Activated naive CD8-positive, alpha-beta T cell treated with anti-CD3 and anti-CD28 coated beads, Interleukin-2, amount 50 U/mL, for 24 hours (primary cell): ENCODE results near the gene ELK4.

ENCODE experiments used
- ATAC-seq: fragments of 150-1000 bp; cut with Tn5 transposase; one replicate; pipeline ENCODE4 v1.10.0; 2021
- DNase-seq: peaks from one replicate; pipeline ENCODE4 v3.0.0; 2021
- H3K27ac Mint-ChIP-seq: one replicate; pipeline ENCODE4 v1.8.0; 2021; ENCODE audit warnings: mild to moderate bottlenecking, mixed read lengths
- H3K27me3 Mint-ChIP-seq: one replicate; pipeline ENCODE4 v1.8.0; 2021; ENCODE audit warnings: mixed read lengths
- H3K36me3 Mint-ChIP-seq: one replicate; pipeline ENCODE4 v1.8.0; 2021; ENCODE audit warnings: low read depth, mixed read lengths
- H3K4me1 Mint-ChIP-seq: one replicate; pipeline ENCODE4 v1.8.0; 2021; ENCODE audit warnings: mixed read lengths
- H3K4me3 Mint-ChIP-seq: one replicate; pipeline ENCODE4 v1.8.0; 2021; ENCODE audit warnings: mild to moderate bottlenecking, moderate library complexity, mixed read lengths
- H3K9me3 Mint-ChIP-seq: one replicate; pipeline ENCODE4 v1.8.0; 2021; ENCODE audit warnings: mixed read lengths

The ELK4 gene

DNA sequence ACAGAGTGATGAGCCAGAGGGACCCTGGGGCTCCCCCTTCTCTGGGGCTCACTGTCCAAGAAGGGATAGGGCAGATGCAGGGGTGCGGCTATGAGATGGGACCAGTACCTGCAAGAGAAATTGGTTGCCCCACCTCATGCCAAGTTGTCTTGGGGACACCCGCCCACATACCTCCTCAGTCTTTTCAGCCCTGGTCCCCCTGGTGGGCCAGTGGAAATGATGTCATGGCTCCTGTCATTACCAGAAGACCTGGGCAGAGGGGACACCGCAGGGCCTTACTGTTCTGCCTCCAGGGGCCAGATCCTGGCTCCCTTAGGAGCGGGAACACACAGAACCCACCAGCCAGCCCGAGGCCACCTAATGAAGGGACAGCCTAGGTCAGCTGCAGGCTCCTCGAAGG is 64.1 kb downstream of the ELK4 start:
- H3K27me3 Mint-ChIP-seq: peaks cover 40% of the 10 kb centered on the region

DNA sequence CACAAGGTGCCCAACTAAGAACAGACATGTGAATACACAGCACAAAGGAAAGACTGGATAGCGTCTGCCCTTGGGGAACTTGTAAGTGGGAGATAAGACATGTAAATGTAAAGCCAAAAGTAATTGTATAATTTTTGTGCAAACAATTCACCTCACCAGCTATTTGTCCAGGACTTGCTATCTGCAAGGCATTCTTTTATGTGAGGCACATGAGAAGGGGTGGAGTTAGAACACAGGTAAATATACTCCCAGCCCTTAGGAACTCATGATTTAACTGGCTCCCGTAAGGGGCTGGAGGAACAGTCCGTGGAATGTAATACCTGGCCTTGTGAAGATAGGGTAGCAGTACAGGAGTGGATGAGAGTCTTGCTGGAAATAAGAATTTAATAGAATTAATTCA is 66.0 kb downstream of the ELK4 start:
- Mint-ChIP-seq H3K27me3 (peaks cover 40% of the 10 kb centered on the region), H3K4me3 (no peak overlapping the region), H3K27ac (no peak overlapping the region)

More for the DNA sequence above, 64.1 kb downstream of the ELK4 start:
- Mint-ChIP-seq H3K4me3 (no peak overlapping the region), H3K9me3 (no peaks in the 10 kb centered on the region), H3K27ac (no peak overlapping the region), H3K4me1 (peaks cover 5% of the 10 kb centered on the region), H3K36me3 (no peaks in the 10 kb centered on the region)
- ATAC-seq (no peak), DNase-seq (no peak)

DNA sequence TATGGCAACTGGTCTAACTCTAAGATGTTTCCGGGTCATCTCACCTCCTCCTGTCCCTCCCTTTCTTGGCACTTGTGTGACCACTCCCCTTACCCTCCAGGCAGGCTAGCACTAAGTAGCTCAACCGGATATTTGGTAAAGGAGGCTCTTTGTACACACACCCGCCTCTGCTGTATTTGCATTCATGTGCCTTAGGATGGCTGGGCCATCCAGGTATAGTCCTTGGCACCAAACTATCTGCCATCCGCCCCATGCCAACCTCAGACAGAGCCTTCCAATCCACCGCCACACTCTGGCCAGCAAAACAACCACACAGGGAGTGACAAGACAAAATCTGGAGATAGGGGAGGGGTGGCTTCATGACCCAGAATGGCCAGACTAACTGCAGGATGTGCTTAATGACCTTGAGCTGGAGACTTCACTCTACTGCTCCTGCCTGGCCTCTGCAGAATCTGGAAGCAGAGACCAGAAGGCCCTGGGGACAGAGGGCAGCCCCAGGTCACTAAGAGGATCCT is 67.8 kb downstream of the ELK4 start:
- Mint-ChIP-seq H3K27ac (no peak overlapping the region), H3K36me3 (peaks cover 1% of the 10 kb centered on the region), H3K27me3 (peaks cover 46% of the 10 kb centered on the region), H3K9me3 (peaks cover 18% of the 10 kb centered on the region), H3K4me1 (peaks cover 2% of the 10 kb centered on the region), H3K4me3 (no peak overlapping the region)
- ATAC-seq (no peak), DNase-seq (no peak)

More for the DNA sequence above, 66.0 kb downstream of the ELK4 start:
- peaks cover 7% of the 10 kb centered on the region for H3K9me3 Mint-ChIP-seq
- peaks cover 3% of the 10 kb centered on the region for H3K4me1 Mint-ChIP-seq
- ATAC-seq: no peak
- no peak for DNase-seq
- H3K36me3 Mint-ChIP-seq: peaks cover under 1% of the 10 kb centered on the region

DNA sequence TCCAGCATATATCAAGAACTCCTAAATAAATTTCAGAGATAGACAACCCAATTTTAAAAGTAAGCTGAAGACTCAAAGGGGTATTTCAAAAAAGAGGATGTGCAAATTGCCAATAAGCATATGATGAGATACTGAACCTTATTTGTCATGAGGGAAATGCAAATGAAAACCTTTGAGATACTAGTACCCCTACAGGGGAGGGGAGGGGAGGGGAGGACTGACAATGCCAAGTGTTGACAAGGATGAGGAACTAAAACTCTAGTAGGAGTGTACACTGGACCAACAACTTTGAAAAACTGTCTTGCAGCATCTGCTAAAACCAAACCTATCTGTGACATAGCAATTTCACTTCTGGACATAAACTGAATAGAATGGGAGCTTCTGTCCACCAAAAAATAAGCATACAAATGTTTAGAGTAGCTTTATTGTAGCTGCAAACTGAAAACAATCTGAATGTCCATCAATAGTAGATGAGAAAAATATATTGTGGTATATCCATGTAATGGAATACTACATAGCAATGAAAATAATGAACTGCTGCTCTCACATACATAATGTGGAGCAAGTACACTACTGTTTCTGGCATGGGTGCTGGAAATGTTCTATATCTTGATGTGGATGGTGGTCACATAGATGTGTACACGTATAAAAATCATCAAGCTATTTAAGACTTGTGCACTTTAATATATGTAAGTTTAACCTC is 70.2 kb downstream of the ELK4 start:
- no peak for ATAC-seq
- H3K27ac Mint-ChIP-seq: no peak overlapping the region
- peaks cover 46% of the 10 kb centered on the region for H3K27me3 Mint-ChIP-seq
- H3K4me3 Mint-ChIP-seq: no peak overlapping the region
- H3K9me3 Mint-ChIP-seq: peaks cover 18% of the 10 kb centered on the region
- no peak for DNase-seq
- H3K4me1 Mint-ChIP-seq: no peaks in the 10 kb centered on the region
- H3K36me3 Mint-ChIP-seq: peaks cover 1% of the 10 kb centered on the region
